GM19351 (cell line): ENCODE results near the gene MRPL36.
"Not testable (repeated sequence)": the region's sequence is repeated elsewhere in the genome, so short reads cannot be mapped to it uniquely, and the experiment has no call there.

Experiments
- ATAC-seq: cut with Tn5 transposase; IDR thresholded peaks from one replicate; pipeline ENCODE4 v1.9.1; 2021; ENCODE audit warnings: mild to moderate bottlenecking, moderate library complexity; ENCODE audit not compliant: unreplicated experiment

MRPL36 gene

DNA sequence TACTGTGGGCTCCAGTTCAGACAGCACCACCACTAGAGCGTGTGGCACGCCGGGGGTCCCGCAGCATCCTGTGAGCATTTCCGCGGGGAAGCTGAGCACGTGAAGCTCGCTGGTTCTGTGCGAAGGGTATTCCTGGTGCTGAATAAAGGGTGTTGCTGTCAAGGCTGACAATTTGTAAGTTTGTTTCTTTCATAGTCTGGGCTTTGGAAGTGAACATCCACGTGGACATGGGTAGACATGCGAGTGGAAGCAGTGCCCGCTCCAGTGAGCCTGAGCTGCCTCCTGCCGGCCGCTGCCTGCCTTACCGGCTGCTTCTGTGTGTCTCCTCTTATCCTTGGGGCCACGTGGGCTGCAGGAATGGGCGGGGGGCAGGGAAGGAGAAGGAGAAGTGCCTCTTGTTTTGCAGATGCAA, 16.2 kb upstream of the MRPL36 start:
- no peak for ATAC-seq

DNA sequence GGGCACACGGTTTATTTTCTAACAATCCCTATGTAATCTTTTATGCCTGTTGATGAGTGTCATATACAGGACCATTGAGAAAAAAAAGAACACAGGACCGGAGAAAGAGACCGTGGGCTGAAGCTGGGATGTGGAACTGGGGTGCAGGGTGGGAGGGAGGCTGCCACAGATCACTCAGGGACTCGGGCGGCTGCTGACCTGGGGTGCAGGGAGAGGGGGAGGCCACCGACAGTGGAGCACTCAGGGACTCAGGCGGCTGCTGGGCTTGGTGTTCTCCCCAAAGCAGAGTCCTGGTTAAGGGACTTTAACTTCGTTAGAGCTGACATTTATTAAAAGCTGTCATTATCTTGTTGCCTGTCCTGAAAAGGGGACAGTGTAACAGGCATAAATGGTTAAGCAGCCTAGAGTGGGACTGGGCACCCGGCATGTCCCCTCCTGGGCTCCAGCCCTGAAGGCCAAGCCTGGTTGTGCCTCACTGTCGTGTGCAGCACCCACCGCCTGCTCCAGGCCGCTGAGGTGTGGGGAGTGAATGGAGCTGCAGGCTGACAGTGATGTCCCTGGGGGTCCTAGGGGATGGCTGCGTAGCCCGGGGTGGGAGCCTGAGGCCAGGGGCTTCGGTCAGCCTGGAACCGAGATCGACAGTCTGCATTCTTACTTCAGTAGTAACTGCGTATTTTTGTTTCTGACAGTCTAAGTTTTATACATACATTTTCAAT, 15.6 kb upstream of the MRPL36 start:
- ATAC-seq: no peak

DNA sequence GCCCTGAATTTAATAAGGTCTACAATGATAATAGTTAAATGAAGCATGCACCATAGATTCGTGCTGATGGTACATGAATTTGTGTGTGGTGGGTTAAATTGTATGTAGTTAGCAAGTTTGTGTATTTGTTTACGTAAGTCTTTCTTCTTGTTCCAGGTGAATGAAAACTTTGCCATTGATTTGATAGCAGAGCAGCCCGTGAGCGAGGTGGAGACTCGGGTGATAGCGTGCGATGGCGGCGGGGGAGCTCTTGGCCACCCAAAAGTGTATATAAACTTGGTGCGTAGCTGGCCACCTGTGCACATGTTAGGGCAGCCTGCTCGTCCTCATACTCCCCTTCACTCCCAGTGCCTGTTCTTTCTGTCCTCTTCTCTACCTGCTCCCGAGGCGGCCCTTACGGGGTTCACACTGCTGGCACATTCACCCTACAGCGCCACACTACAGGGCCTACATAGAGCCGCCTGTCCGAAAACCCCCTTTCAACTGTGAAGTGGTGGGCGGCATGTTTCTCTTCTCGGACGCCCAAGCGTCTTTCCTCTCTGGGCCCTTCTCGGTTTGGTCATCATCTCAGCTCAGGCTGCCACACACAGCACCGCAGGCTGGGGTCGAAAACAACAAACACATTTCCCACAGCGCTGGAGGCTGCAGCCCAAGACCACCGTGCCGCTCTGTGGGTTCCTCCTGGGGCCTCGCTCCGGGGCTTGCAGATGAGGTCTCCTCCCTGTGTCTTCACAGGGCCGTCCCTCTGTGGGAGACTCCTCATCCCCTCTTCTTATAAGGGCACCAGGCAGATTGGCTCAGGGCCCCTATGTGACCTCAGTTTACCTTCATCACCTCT, 14.8 kb upstream of the MRPL36 start:
- ATAC-seq: no peak

DNA sequence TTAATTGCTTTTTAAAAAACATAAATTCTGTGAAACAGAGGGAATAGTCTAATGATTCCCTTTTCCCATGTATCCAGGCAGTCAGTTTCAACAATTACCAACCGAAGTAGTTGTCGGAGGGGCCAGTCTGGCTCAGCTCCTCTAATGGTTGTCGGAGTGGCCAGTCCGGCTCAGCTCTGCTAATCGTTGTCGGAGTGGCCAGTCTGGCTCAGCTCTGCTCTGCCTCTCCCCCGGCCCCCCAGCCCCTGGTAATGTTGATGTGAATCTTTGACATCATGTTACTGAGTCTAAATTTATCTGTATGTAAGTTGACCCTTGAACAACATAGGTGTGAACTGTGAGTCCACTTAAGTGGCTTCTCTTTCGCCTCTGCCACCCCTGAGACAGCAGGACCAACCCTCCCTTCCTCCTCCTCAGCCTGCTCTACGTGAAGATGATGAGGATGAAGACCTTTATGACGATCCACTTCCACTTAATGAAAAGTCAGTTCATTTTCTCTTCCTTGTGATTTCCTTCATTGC, 11.0 kb upstream of the MRPL36 start:
- ATAC-seq: no peak

DNA sequence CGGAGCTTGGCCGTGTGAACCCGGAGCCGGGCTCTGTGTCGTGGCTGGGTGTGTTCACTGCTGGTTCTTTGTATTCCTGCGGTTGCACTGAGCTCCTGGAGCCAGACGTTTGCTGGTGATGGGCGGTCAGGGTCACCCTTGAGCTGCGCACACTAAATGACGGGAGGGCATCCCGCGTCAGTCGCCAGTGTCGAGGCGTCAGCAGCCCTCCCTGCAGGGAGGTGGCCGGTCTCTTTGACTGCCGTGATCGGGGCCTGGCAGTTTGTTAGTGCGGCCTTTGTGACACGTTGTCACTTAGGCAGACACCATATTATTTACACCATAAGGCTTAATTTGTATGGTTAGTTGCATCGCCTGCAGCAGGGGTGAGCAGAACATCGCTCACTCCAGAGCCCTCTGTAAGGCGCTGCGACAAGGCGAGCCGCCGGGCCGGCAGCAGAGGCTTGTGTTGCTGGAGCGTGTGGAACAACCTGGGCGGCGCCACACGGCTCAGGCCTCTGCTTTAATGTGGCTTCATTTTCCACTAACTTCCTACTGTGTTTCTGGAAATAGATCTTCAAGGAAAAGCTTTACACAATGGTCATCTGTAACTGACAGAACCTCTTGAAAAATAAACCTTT, 9.9 kb upstream of the MRPL36 start:
- ATAC-seq: no peak

DNA sequence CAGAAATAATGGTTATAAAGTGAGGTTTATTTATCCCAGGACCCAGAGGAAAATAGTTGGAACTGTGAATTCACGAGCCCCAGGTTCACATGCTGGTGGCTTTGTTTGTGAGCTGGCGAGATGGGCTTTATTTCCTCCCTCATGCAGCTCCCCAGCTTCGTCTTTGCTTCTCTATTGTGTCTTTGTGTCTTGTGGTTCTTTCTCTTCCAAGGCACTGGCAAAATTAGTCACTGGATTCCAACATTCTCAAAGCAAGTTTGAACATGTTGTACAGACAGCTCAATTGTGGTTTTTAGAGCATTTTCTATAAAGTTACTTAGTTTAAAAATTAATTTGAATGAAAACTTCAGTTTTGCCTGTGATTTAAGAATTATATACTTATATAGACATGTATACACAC, 8.8 kb upstream of the MRPL36 start:
- ATAC-seq: no peak

DNA sequence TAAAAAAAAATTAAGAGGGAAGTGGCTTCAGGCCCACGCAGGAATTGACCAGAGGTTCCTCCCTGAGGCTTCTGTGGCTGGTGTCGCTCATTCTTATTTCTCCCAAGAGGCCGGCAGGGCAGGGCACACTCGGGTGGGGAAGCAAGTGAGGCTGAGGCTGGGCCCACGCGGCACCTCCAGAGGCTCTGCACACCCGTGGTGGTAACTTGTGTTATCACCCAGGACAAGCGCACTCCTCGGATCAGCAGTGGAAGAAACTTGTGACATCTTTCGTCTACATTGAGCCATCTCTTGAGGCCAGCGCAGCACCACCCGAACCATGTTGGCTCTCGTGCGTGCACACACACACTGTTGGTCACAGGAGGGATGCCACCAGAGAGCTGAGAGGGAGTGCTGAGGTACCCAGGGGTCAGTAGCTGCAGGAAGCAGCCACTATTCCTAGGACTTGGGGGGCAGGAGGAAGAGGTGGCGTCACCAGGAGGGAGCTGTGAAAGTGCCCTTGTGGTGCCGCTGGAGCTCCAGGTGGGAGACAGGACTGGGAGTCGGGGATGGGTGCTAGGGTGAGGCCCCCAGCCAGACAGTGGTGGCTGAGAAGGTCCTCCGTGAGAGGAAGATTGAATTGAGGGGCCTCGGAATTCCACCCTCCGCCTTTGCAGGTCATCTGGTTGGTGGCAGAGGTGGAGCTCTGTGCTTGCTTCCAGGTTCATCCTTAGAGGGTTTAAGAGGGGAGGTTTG, 8.0 kb upstream of the MRPL36 start:
- ATAC-seq: no peak

DNA sequence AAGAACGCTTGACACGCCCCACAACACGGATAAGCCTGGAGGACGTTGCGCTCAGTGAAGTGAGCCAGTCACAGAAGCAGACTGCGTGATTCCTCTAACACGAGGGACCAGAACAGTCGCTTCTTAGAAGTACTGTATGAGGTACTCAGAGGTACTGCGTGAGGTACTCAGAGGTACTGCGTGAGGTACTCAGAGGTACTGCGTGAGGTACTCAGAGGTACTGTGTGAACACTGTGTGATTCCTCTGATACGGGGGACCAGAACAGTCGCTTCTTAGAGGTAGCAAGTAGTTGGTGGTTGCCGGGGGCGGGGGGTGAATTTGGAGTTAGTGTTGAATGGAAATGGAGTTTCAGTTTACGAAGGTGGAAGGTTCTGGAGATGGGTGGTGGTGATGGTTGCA, 7.3 kb upstream of the MRPL36 start:
- no peak for ATAC-seq

DNA sequence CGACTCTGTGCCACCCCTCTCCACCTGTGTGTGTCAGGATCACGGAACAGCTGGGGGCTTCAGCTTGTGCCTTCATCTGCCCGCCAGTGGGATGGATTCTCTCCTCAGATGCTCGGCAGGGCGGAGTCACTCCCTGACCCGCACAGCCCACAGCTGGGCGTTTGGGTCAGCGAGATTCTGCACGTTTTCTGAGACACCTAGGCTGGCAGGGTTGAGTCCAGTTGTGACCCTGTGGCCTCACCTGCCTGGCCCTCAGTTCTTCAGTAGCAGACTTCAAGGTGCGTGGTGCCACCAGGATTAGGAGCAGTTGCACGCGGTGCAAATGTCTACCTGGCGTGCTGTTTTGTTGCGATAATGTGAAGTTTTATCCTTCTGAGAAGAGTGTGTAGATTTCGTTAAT, 6.6 kb upstream of the MRPL36 start:
- no peak for ATAC-seq

DNA sequence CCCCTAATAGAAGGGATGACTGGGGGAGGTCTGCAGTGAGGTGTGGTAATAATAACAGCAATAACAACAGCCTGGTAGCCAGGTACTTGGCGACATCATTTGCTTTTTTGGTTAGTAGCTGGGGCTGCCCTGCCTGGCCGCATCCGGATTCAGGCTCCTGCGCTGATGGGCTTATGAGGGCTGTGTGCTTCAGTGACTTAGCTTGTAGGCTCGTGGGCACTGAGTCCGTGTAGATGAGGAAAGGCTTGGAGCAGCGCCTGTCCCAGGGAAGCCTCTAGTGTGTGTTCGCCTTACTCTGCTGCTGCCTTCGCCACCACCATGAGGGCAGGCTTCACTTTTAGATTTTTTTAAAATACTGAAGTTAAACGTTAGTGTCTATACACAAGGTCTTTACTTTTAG, 6.1 kb upstream of the MRPL36 start:
- no peak for ATAC-seq

DNA sequence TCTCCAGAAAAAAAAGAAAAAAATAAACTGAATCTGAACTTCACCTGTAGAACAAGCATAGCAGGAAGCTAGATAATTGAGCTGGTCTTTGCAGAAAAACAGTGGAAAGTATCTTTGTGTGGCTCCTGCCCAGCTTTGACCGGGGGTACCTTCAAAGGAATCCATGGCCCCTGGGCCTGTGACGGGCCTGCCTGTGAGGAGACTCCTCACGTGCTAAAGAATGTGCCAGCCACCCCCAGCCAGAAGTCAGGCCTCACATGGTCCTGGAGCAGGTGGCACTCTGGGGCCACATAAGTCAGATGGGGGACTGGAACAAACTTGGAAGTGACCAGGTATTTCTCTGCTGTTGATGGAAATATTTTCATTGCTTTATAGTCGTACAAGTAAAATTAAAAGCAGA, 5.7 kb upstream of the MRPL36 start:
- no peak for ATAC-seq

DNA sequence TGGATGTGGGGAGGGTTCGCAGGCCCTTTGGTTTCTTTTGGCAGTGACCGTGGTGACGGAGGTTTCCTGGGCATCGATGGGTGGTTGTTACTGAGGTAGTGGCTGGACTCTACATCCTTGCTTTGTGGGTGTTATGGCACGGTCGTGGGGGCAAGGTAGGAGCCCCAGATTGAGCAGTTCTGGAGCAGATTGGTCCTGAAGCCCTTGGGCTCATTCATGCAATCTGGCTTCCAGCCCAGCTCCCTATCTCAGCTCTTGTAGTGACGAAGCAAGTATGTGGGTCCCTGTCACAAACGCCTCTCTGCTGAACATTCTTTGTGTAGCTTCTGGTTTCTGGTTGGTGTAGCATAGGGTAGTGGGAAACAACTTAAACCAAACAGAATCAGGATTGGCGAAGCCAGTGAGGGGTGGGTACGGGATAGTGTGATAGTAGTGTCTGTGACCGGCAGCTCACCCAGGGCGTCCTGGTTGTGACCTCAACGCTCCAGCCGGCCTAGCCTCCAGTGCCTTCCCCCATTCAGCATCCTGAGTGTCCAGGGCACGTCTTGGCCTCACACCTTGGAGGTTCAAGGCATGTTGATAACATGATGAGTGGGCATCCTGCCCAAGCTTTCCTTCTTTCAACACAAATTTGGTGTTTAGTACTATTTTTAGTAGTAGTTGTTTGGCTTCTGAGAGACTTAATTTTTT, 4.5 kb upstream of the MRPL36 start:
- no peak for ATAC-seq

DNA sequence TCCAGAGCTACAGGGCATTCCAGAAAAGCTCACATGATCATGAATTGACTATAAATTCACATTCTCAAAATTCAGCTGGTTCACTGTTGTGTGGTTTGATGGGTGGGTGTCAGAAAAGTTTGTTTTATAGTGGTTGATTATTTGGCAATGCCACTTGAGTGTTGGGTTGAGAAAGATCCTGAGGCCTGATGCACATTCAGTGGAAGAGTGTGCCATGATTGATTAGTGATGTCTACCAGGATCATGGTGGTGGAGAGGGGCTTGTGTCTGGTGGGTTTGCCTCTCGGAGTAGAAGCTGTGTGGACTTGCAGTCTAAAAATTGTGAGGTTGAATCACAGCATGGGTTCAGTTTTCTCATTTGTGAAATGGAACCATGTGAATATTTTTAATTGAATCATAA, 3.6 kb upstream of the MRPL36 start:
- ATAC-seq: no peak

DNA sequence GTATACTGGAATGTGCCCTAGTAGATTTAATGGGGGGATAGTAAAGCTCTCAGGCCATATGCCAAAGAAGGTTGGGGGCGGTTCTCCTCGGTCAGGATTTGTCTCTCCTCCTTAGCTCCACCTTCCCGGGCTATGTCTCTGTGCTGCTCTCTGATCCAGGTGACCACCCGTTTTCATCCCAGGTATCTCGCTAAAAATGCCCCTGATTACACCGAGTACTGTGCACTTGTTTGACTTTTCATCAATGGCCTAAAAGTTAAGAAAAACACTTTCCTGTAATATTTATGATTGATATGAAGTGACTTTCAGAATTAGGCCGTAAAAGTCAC, 2.3 kb upstream of the MRPL36 start:
- no peak for ATAC-seq

DNA sequence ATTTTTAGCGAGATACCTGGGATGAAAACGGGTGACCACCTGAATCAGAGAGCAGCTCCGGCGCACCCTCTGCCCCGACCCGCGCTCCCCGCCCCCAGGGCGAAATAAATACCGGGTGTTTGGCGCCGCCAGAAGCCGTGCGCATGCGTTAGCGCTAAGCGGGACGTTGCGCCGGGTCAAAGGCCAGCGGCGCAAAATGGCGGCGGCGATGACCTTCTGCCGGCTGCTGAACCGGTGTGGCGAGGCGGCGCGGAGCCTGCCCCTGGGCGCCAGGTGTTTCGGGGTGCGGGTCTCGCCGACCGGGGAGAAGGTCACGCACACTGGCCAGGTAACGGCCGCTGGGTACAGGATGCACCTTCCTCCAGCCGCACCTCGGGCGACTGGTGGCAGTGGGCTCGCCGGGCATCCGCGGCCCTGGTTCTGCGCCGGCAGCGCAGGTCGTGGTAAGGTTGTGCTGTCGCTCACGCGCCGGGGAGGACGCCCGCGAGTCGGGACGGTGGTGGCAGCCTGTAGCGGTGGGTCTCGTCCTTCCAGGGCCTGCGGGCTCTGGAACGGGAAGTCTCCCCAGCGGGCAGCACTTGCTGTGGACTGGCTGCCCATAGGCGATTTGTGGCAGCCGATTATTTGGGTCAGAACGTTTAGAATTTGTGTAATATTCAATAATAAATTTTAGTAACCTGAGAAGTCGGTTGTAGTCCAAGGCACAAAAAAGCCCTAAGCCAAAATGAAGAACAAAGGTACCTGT, 1.8 kb upstream of the MRPL36 start, which contains the start of gene NDUFS6:
Gene NDUFS6 (plus strand): TSS at position 186 of the 745 bp plus-strand sequence. CDS start 11 bp downstream, at position 197.
- peak; percentile 63 for ATAC-seq

DNA sequence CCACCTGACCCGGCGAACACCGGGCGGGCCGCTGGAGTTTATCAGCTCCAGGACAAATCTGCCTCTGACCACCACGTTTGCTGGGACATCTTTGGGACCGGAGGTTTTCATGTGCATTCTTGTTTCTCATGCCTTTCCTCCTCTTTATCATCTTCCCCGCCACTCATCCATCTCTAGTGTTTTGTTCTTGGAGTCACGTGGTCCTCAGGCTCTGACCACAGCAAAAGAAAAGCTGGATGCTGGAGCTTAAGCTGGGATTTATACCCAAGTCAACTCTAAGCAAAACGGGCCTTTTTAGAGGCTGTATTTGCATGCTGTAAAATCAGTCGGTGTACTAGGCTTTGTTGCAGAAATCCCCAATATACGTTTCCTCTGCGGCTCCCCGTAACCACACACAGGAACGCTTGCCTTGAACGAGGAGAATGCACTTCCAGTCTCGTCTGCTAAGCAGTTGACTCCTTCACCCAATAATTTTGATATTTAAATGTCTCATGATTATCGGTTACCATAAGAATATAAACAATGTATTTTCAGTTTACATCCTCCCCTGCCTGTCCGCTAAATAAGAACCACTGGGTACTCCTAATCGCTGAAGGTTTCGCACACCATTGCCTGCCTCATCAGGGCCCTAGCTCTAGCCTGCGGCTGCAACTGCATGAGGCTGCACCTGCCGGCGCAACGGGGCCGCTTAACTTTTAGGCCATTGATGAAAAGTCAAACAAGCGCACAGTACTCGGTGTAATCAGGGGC, 1.0 kb upstream of the MRPL36 start:
- ATAC-seq: peak; percentile 40

DNA sequence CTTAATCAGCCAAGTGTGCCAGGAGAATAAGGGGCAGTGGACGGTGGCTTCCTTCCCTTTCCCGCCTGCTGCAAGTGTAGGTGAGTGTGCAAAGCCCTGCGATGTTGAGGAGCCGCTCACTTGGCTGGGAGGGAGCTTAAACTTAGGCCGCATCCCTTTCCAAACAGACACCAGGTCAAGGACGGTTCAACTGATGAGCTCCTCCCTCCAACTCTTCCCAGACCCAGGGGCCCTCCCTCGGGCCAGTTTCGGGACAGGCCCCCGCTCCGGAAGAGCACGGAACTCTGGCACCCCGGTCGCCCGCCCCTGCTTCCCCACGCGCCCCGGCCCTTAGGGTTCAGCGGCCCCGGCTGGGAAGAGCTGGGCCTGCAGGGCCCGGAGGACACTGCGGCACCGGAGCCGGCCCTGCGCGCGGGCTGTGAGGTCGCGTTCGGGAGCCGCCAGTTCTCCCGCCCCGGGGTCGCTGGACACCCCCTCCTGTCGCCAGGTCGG, 481 bp downstream of the MRPL36 start:
- peak; percentile 29 for ATAC-seq

DNA sequence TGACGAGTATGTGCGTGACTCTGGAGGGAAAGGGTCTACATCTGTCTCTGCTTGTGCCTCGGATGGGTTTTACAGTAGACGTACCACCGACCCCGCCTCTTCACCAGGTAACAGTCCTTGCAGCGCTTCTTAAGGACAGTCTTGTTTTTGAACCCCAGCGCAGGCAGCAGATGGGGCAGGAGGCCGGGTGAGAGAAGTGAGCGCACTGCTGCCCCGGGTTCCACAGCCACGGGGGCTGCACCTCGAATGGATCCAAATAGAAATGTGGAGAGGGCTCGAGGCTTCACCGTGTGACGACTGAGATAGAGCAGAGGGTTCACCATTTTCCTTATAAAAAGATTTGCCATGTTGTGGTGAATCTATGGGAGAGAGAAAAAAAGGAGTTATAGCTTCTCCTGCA, 1.0 kb downstream of the MRPL36 start:
- ATAC-seq: not testable (repeated sequence)

DNA sequence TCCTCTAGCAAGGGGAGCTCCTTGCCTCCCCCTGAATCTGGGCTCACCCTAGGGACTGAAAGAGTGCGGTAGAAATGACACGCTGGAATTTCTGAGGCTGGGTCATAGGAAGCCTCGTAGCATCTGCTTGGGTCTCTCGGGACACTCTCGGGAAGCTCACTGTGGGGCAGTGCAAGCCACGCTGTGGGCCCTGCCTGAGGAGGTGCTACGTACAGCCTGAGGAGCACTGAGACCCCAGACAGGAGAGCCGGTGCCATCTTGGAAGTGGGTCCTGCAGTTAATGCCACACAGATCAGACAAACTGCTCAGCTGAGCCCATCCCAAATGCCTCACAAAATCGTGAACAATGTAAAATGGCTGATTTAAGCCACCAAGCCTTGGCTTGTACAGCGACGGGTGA, 1.8 kb downstream of the MRPL36 start:
- no peak for ATAC-seq
